ENCODE measurements around the gene CARNS1.
A peak's percentile ranks its signal among the peaks of the same experiment; 100 is the strongest.

- TF ChIP-seq, protein P1, sequence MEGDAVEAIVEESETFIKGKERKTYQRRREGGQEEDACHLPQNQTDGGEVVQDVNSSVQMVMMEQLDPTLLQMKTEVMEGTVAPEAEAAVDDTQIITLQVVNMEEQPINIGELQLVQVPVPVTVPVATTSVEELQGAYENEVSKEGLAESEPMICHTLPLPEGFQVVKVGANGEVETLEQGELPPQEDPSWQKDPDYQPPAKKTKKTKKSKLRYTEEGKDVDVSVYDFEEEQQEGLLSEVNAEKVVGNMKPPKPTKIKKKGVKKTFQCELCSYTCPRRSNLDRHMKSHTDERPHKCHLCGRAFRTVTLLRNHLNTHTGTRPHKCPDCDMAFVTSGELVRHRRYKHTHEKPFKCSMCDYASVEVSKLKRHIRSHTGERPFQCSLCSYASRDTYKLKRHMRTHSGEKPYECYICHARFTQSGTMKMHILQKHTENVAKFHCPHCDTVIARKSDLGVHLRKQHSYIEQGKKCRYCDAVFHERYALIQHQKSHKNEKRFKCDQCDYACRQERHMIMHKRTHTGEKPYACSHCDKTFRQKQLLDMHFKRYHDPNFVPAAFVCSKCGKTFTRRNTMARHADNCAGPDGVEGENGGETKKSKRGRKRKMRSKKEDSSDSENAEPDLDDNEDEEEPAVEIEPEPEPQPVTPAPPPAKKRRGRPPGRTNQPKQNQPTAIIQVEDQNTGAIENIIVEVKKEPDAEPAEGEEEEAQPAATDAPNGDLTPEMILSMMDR (IDR thresholded peaks at IDR 0.05), result peak in 2 of 3 donors; percentile 46 to 49
- TF ChIP-seq EP300 (IDR thresholded peaks at IDR 0.05) (no peak), POLR2A (IDR thresholded peaks at IDR 0.05) (peak; percentile 51)
These were observed 53.5 kb downstream of the CARNS1 start, which contains the start of gene TMEM134 for GRCh38 chr11:67468759-67469507.
